Stimulated activated CD4-positive, alpha-beta T cell treated with anti-CD3 and anti-CD28 coated beads, Interleukin-15, amount 100 ng/mL, for 24 hours (primary cell): Measurements from ENCODE around the gene LSP1.

Source experiments
- DNase-seq: peaks from one replicate; pipeline ENCODE4 v3.0.0-alpha.2; 2020

Gene LSP1

GRCh38 chr11:1838077-1838425 lies 14.8 kb upstream of the LSP1 start:
- no peak for DNase-seq

- no peak for DNase-seq
These were observed 14.3 kb upstream of the LSP1 start, which contains the start of gene TNNI2 for GRCh38 chr11:1838426-1839144. Gene TNNI2 (plus strand): TSS chr11:1838981. CDS start chr11:1839697, 716 bp downstream.

- DNase-seq, result no peak
These were observed 13.5 kb upstream of the LSP1 start for GRCh38 chr11:1839204-1839923.

GRCh38 chr11:1839924-1840779 lies 12.7 kb upstream of the LSP1 start:
- DNase-seq, result no peak

- DNase-seq, result no peak
These were observed 12.0 kb upstream of the LSP1 start for GRCh38 chr11:1840780-1841480.

- no peak for DNase-seq
These were observed 11.3 kb upstream of the LSP1 start for GRCh38 chr11:1841511-1842148.

GRCh38 chr11:1842149-1843097 lies 10.5 kb upstream of the LSP1 start:
- no peak for DNase-seq

- no peak for DNase-seq
These were observed 9.8 kb upstream of the LSP1 start for GRCh38 chr11:1843098-1843473.

- DNase-seq, result no peak
These were observed 9.1 kb upstream of the LSP1 start for GRCh38 chr11:1843796-1844195.

- DNase-seq, result peak; percentile 67
These were observed 8.4 kb upstream of the LSP1 start for GRCh38 chr11:1844221-1845094.

- DNase-seq, result no peak
These were observed 7.8 kb upstream of the LSP1 start for GRCh38 chr11:1845095-1845429.

- DNase-seq, result no peak
These were observed 7.1 kb upstream of the LSP1 start for GRCh38 chr11:1845561-1846452.

- no peak for DNase-seq
These were observed 6.4 kb upstream of the LSP1 start for GRCh38 chr11:1846453-1846932.

- no peak for DNase-seq
These were observed 5.7 kb upstream of the LSP1 start for GRCh38 chr11:1847006-1847735.

- no peak for DNase-seq
These were observed 4.8 kb upstream of the LSP1 start for GRCh38 chr11:1847926-1848639.

- DNase-seq, result no peak
These were observed 4.0 kb upstream of the LSP1 start for GRCh38 chr11:1848640-1849430.
